Heart left ventricle (tissue), 16 donors: Measurements from ENCODE around the gene CFAP77. TPM values are rescaled to one million over a fixed set of nuclear protein-coding genes. Genes with fewer than 3 reads are reported as not detected.

ENCODE experiments used
- ATAC-seq, 4 donors: fragments of 200-7000 bp; cut with Tn5 transposase; one replicate each; pipeline ENCODE4 v1.9.1; 2020 to 2022; ENCODE audit warnings: moderate library complexity in 4 of 4, mild to moderate bottlenecking in 3 of 4, moderate number of reproducible peaks in 1 of 4
- DNase-seq, 5 donors: peaks; one replicate each; pipeline ENCODE4 v3.0.0-alpha.2; 2020
- H3K27ac ChIP-seq, 12 donors: fragments of 200-600 bp; sonication (generic) in 4 of 12; one replicate each; pipeline versions ENCODE4 v1.5.0 to v1.8.0; 2016 to 2022; ENCODE audit warnings: mild to moderate bottlenecking in 2 of 12
- H3K27me3 ChIP-seq, 9 donors: fragments of 200-600 bp; sonication (generic) in 2 of 9; one replicate each; pipeline versions ENCODE4 v1.5.1 to v1.8.0; 2016 to 2022; ENCODE audit warnings: mild to moderate bottlenecking in 3 of 9
- H3K36me3 ChIP-seq, 9 donors: fragments of 200-600 bp; sonication (generic) in 2 of 9; one replicate each; pipeline versions ENCODE4 v1.5.0 to v1.8.0; 2018 to 2022; ENCODE audit warnings: mild to moderate bottlenecking in 2 of 9
- H3K4me1 ChIP-seq, 12 donors: fragments of 200-600 bp; sonication (generic) in 4 of 12; one replicate each; pipeline versions ENCODE4 v1.5.0 to v1.8.0; 2016 to 2022; ENCODE audit warnings: mild to moderate bottlenecking in 3 of 12
- H3K4me3 ChIP-seq, 12 donors: fragments of 200-600 bp; sonication (generic) in 4 of 12; one replicate each; pipeline versions ENCODE4 v1.5.0 to v1.8.0; 2017 to 2022; ENCODE audit warnings: mild to moderate bottlenecking in 9 of 12, moderate library complexity in 4 of 12
- H3K9me3 ChIP-seq, 12 donors: fragments of 200-600 bp; sonication (generic) in 4 of 12; one replicate each; pipeline versions ENCODE4 v1.5.0 to v1.8.0; 2016 to 2022; ENCODE audit warnings: mild to moderate bottlenecking in 1 of 12
- POLR2A ChIP-seq, 2 donors: fragments of 450-650 bp; IDR thresholded peaks; one replicate each; pipeline ENCODE4 v1.6.1; 2017; ENCODE audit warnings: antibody characterized with exemption in 2 of 2, mild to moderate bottlenecking in 2 of 2, moderate library complexity in 2 of 2
- WGBS, 4 donors: extraction: QIAGEN DNeasy Blood & Tissue Kit in 2 of 4; methylation state at CpG; one replicate each; pipeline versions ENCODE4 v1.1.5 to v1.1.7; 2013 to 2018; 5-methylcytosine and 5-hydroxymethylcytosine counted together
- intact Hi-C, 10 donors: fragments of 100-400 bp; cut with DNase I; formaldehyde crosslinking; loops; one replicate each; pipeline versions ENCODE4 v1.11.1 to v1.14.2; 2022
- polyA plus RNA-seq, 2 donors: library from polyadenylated mRNA; stranded (reverse); fragments of 200-250 nt; gene quantifications; one replicate each; pipeline ENCODE4 v1.2.3, GENCODE V29; 2013
- total RNA-seq, 9 donors: library from RNA; depleted of rRNA in 2 of 9; stranded (reverse); fragments of >200 nt in 2 of 9; fragmentation: NEBNext Ultra II Directional in 3 of 9; extraction: Animal tissue kit (Norgen Biotek cat#: 25700) in 3 of 9; gene quantifications; one replicate each; pipeline versions ENCODE4 v1.1.0 to v1.2.4, GENCODE V29; 2016 to 2023
- TF ChIP-seq, protein P1 (sequence below), 12 donors: fragments of 200-600 bp; sonication (generic) in 4 of 12; IDR thresholded peaks; one replicate each; pipeline versions ENCODE4 v1.5.0 to v1.8.0; 2018 to 2022; ENCODE audit warnings: antibody characterized with exemption in 12 of 12, mild to moderate bottlenecking in 5 of 12
- donor health status: ischemic (EF 13 %, LVEDD 7.1; RV severe dilation, severe dysfunction).
- donor health status: healthy with polysubstance abuse.
- donor health status: DM: no; HTN: yes; CAD: no.
- donor health status: DM: no; HTN: no; CAD: no.
- donor health status: ischemic (EF 25% LVEDD 6.9; RV normal size, moderate dysfunction).
- donor health status: ischemic (EF 25% LVEDD 5.7; RV mildly dilated, moderate dysfunction).
- donor health status: healthy.
- donor health status: DM: yes; HTN: yes; CAD: no.
- donor health status: ischemic (EF 35%, LVEDD 5.7; RV mildly dilated, moderate dysfunction).
- donor health status: nonischemic (EF 11% LVEDD 7.7; RV severe dilation, severe dysfunction).
- donor health status: DM: yes; HTN: yes; CAD: no.
- donor health status: PGD.
- donor health status: ischemic (EF 29% LVEDD 5.4; RV normal size, mild dysfunction).
- donor health status: nonischemic (EF 23%, LVEDD 6.1; RV moderate dilation, normal function).

Gene CFAP77
- total and polyA plus RNA-seq, 11 donors: 1.3 to 6.8 (median 2.2) TPM

DNA sequence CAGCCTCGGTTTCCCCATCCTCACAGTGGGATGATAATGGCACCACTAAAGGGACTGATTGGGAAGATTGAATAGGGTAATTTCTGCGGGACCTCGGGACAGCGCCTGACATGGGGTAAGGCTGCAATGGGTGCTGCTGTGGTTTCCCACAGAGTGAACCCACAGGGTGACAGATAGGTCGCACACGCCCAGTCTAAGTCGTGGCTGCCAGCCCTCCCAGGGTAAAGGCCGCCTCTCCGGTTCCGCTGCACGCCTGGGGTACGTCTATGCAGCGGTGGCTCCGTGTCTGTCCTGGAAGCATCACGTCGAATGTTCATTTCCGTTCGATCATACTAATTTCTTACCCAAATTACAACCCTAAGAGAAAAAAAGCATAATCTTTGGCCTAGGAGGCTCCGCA lies 631 bp downstream of the CFAP77 start:
- no peaks in the 10 kb centered on the region for H3K36me3 ChIP-seq
- H3K4me1 ChIP-seq: peaks cover 0 to 53% (median 31%) of the 10 kb centered on the region in 12 donors
- ATAC-seq (peak in 2 of 4 donors; percentile 5 to 7), DNase-seq (no peak)
- H3K27ac ChIP-seq: peak overlapping the region in 2 of 12 donors; percentile 80
- peak overlapping the region; percentile 45 to 69 (median 54) for H3K4me3 ChIP-seq
- intact Hi-C loops: loop anchor here (1.0 to 10.0 kb wide), 15 partner anchors 94 to 562 kb away; partner anchors contain the start of genes DDX31 (in 1 of the 10) and GTF3C4 (in 1 of the 10)
- no peaks in the 10 kb centered on the region for H3K9me3 ChIP-seq
- TF ChIP-seq, protein P1, sequence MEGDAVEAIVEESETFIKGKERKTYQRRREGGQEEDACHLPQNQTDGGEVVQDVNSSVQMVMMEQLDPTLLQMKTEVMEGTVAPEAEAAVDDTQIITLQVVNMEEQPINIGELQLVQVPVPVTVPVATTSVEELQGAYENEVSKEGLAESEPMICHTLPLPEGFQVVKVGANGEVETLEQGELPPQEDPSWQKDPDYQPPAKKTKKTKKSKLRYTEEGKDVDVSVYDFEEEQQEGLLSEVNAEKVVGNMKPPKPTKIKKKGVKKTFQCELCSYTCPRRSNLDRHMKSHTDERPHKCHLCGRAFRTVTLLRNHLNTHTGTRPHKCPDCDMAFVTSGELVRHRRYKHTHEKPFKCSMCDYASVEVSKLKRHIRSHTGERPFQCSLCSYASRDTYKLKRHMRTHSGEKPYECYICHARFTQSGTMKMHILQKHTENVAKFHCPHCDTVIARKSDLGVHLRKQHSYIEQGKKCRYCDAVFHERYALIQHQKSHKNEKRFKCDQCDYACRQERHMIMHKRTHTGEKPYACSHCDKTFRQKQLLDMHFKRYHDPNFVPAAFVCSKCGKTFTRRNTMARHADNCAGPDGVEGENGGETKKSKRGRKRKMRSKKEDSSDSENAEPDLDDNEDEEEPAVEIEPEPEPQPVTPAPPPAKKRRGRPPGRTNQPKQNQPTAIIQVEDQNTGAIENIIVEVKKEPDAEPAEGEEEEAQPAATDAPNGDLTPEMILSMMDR (IDR thresholded peaks at IDR 0.05): no peak
- TF ChIP-seq POLR2A (IDR thresholded peaks at IDR 0.05): no peak
- H3K27me3 ChIP-seq: peaks cover 0 to 65% (median 37%) of the 10 kb centered on the region in 9 donors
- whole genome bisulfite sequencing, 4 donors: 19 to 23% (median 20%) methylated on average over 11 to 19 of the region's 19 CpGs

DNA sequence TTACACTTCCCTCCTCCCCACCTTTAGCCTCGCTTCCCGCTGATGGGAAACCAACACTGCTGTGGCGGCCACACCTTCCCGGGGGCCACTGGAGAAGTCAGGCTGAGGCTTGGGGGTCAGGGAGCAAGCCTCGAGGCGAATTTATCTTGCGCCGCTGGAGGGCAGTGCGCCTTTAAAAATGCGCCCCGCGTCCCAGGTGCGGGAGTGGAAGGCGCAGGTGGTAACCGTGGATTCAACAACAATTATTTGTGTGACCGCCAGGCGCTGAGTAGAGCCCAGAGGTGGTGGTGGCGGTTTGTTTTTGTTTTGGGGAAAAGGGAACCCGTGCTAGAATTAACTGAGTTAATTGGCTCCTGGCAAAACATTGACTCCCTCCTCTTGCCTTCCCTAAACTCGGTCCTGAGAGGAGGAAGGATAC lies 1.1 kb downstream of the CFAP77 start:
- Histone ChIP-seq H3K36me3 (no peaks in the 10 kb centered on the region), H3K4me1 (peaks cover 0 to 48% (median 26%) of the 10 kb centered on the region in 12 donors), H3K4me3 (peak overlapping the region in 8 of 12 donors; percentile 54 to 69 (median 57)), H3K9me3 (no peaks in the 10 kb centered on the region), H3K27me3 (peaks cover 0 to 69% (median 40%) of the 10 kb centered on the region in 9 donors), H3K27ac (no peak overlapping the region)
- intact Hi-C loops: loop anchor here (1.0 to 10.0 kb wide), 15 partner anchors 94 to 561 kb away; partner anchors contain the start of genes DDX31 (in 1 of the 10) and GTF3C4 (in 1 of the 10)
- WGBS, 4 donors: 2 to 4% (median 2%) methylated on average over 20 of the region's 20 CpGs
- ATAC-seq: peak in 3 of 4 donors; percentile 21 to 41 (median 29)
- TF ChIP-seq, protein P1 (IDR thresholded peaks at IDR 0.05): peak; percentile 27 to 70 (median 61)
- TF ChIP-seq POLR2A (IDR thresholded peaks at IDR 0.05): no peak
- DNase-seq: peak in 2 of 5 donors; percentile 38 to 50

GRCh38 chr9:132412089-132412488 lies 2.1 kb downstream of the CFAP77 start:
- 17 to 30% (median 25%) methylated on average over 8 of the region's 8 CpGs for WGBS, 4 donors
- peaks cover 0 to 69% (median 40%) of the 10 kb centered on the region in 9 donors for H3K27me3 ChIP-seq
- no peaks in the 10 kb centered on the region for H3K36me3 ChIP-seq
- no peaks in the 10 kb centered on the region for H3K9me3 ChIP-seq
- TF ChIP-seq, protein P1 (IDR thresholded peaks at IDR 0.05): peak; percentile 29 to 60 (median 47)
- TF ChIP-seq POLR2A (IDR thresholded peaks at IDR 0.05): no peak
- no peak overlapping the region for H3K27ac ChIP-seq
- ATAC-seq (no peak), DNase-seq (no peak)
- H3K4me1 ChIP-seq: peaks cover 0 to 41% (median 23%) of the 10 kb centered on the region in 12 donors
- no peak overlapping the region for H3K4me3 ChIP-seq
- intact Hi-C loops: loop anchor here (2.0 to 10.0 kb wide), 11 partner anchors 93 to 560 kb away; partner anchors contain the start of genes DDX31 (in 1 of the 10) and GTF3C4 (in 1 of the 10)

- DNase-seq (no peak), ATAC-seq (no peak)
- peaks cover 0 to 85% (median 40%) of the 10 kb centered on the region in 9 donors for H3K27me3 ChIP-seq
- intact Hi-C loops: loop anchor here (2.0 to 10.0 kb wide), 11 partner anchors 91 to 558 kb away; partner anchors contain the start of genes DDX31 (in 1 of the 10) and GTF3C4 (in 1 of the 10)
- no peaks in the 10 kb centered on the region for H3K36me3 ChIP-seq
- 65 to 76% (median 70%) methylated on average over 5 of the region's 5 CpGs for WGBS, 4 donors
- no peak overlapping the region for H3K4me3 ChIP-seq
- H3K9me3 ChIP-seq: no peaks in the 10 kb centered on the region
- H3K27ac ChIP-seq: no peak overlapping the region
- peaks cover 0 to 26% (median 19%) of the 10 kb centered on the region in 12 donors for H3K4me1 ChIP-seq
- no peak for TF ChIP-seq POLR2A (IDR thresholded peaks at IDR 0.05)
- TF ChIP-seq, protein P1 (IDR thresholded peaks at IDR 0.05): no peak
Observed at GRCh38 chr9:132413926-132414325, 3.9 kb downstream of the CFAP77 start.
